NCI-H524 (cell line): ENCODE data around the gene PPP6R1.

Source experiments
- DNase-seq, 2 experiments: peaks; one replicate each; lab custom pipeline; 2025; lab: John Stamatoyannopoulos, UW

The PPP6R1 gene

DNA sequence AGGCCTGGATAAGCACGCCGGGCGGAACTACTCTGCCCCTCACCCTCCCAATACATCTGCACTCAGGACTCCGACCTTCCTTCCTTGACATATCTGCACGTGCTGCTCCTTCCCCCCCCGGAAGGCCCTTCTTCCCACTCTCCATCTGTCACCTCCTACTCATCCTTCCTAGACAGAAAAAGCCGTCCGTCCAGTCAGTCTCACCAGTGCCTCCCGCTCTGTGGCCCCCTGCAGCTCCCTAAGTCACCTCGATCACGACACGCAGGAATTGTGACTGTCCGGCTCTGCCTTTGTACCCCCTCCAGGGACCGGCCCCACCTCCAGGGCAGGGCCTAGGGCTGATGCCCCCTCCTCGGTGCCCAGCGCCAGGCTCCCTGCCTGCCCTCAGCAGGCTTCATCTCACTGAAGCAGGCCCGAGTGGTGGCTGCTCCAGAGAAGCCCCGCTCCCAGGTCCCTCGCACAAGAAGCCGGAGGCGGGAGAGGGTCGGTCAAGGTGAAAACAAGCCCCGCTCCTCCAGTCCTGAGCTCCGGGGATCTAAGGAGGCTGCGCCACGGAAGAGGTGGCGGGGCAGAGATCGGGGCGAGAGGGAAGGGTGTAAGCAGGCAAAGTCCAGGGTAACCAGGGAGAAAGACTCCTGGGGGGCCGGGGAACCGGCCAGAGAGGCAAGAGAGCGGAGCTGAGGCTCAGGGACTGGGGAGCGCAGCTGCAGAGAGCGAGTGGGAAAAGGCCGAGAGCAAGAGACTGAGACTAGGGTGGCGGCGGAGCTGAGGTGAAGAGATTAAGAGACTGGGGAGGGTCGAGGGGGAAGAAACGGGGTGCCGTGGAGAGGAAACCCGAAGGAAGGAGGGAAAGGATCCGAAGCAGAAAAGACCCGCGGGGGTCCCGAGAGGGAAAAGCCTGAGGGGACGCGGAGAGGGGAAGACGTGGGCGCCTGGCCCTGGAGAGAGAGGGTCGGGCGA lies 1.1 kb downstream of the PPP6R1 start:
- DNase-seq = peak; percentile 15 to 68

- no peak for DNase-seq
Measured at GRCh38 chr19:55256562-55257460, 2.0 kb downstream of the PPP6R1 start.

DNA sequence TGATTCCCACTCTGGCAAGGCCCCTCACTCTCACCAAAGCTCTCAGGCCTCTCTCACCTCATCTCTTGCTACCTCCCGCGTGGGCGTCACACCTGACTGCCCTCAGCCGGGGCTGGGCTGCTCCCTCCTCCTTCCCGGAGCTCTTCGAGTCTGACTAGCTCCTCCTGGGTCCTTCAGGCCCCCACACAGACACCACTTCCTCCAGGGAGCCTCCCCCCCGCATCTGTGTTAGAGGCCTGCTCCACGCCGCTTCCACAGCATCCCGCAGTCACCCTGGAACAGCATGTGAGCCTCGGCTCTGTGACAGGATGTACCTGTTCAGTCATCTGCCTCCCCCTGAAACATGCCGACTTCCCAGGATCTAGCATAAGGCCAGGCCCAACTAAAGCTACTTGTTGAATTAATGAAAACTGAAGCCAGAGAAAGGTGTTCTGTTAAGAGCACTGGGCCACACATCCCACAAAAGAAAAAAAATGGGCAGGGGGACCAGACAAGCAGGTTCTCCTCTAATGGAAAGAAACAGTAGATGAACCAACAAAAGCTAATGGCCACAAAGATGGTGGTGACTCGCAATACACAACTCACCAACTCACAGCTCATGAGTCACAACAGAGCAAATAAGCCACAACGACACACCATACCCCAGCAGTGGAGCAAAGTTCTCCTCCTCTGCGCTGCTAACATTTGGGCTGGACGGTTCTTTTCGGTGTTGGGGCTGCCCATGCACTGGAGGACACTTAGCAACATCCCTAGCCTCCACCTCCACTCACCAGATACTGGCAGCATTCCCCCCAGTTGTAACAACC lies 3.0 kb downstream of the PPP6R1 start:
- no peak for DNase-seq

GRCh38 chr19:55254625-55254977 lies 4.2 kb downstream of the PPP6R1 start:
- DNase-seq = no peak

DNA sequence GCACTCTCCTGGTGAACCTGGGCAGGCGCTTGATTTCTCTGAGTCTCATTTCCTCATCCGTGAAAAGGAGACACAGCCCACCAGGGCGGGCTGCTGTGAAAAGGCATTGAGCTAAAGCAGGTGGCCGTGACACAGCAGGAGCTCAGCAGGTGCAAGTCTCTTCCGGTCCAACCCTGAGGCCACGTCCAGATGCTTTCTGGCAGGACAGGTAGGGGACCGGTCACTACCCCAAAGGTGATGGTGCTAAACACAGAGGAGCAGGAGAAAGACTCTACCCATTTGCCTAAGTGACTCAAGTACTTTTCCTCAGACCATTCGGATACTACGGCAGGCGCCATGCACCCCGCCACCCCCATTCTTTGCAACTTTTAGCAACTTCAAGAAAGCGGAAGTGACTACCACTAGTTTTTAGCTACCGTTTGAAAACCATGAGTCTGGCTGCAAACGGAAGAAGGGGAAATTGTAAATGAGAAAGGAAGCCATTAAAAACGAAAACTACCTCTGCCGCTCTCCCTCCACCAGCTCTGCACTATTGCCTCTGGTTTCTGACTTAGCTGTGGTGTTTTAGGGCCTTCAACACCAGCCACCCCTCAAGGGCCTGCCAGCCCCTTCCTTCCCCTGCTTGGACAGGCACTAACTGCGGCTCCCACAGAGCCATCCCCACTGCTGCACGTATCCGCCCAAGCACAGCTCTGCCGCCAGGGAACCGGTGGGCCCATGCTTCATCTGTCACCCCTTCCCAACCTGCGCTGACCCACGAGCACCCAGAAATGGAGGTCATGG lies 4.8 kb downstream of the PPP6R1 start:
- DNase-seq = no peak

DNA sequence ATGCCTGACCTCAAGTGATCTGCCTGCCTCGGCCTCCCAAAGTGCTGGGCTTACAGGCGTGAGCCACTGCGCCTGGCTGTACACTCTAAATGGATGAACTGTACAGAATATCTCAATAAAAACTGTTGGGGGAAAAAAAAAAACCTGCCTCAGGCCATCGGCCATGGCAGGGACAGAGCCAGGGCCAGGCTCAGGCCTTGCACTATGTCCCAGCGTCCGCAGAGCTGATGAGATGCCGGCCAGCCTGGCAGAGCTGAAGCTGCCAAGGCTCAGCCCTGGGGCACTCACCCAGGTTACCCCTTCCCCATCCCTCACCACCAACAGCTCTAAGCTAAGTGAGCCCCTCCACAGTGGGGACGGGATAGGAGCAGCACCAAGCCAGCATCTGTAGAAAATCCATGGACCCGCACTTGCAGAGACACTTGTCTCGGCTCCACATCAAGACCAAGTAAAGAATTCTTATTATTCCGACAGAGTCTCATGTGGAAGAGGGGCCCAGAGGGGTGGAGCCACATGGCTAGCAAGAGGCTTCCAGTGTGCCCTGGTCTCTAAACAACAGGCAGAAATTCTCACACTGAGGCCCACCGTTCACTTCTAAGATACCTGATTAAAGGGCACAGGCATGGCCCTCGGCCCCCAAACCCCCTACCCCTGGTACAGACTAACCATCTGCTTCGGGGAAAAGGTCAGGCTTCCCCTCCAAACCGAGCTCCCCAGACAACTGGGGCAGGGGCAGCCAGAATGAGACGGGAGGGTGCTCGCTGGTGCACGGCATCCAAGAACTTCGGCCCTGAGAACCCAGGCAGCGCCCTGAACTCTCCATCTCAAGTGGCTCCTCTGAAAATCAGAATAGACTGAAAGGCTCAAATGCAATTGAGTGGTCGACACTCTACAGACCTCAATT lies 5.8 kb downstream of the PPP6R1 start:
- no peak for DNase-seq

- DNase-seq = no peak
Measured at GRCh38 chr19:55251341-55252081, 7.3 kb downstream of the PPP6R1 start.

DNA sequence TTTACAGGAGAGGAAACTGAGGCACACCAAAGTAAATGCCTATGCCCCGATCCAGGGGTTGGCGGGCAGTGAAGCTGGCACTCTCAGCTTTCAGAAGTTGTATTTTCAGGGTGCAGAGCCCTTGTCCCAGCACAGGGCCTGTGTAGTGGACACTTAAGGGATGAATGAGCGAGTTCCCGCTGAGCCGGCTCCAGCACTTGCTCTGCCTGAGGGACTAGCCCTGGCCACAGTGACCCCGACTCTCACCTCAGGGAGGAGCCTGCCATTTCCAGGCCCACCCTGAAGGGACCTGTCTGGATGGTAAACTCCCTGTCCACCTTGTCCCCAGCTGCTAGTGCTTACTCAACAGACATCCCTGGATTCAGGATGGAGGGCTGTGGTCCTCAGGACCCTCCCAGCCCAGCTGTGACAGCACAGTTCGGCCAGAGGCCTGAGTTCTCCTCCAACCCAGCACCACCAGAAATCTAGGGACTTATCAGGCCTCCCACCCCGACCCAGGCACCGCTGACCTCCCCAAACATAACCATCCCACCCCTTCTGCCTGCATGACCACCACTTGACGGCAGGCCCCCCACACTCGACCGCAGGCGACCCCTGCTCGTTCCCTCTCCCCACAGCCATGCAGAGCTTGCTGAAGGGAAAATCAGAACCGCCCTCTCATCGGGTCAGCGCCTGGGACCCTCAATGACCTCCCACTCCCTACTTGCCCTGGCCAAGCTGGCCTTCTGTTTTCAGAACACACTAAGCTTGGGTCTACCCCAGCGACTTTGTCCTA lies 8.4 kb downstream of the PPP6R1 start:
- DNase-seq = no peak

DNA sequence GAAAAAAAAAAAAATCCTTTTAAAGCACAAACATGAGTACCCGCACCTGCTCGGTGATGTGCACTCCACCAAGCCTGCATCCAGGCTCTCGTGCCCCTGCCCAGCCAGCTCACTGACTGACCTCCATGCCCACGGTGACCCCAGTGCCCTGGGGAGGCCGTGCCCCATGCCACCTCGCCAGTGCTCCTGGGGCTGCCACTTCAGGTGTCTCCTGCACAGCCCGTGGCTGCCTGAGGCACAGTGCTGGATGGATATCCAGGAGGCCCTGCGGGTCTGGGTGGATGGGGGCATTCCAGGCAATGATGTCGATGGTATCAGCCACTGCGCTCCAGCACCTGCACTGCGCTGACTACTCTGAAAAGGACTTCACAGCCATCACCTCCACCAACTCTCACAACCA lies 9.0 kb downstream of the PPP6R1 start:
- DNase-seq = no peak

GRCh38 chr19:55248704-55249103 lies 10.1 kb downstream of the PPP6R1 start:
- DNase-seq = no peak

GRCh38 chr19:55248166-55248675 lies 10.6 kb downstream of the PPP6R1 start:
- no peak for DNase-seq

GRCh38 chr19:55247621-55248099 lies 11.2 kb downstream of the PPP6R1 start:
- DNase-seq = no peak

GRCh38 chr19:55246462-55247451 lies 12.1 kb downstream of the PPP6R1 start:
- no peak for DNase-seq

GRCh38 chr19:55245236-55245904 lies 13.4 kb downstream of the PPP6R1 start:
- DNase-seq = no peak

DNA sequence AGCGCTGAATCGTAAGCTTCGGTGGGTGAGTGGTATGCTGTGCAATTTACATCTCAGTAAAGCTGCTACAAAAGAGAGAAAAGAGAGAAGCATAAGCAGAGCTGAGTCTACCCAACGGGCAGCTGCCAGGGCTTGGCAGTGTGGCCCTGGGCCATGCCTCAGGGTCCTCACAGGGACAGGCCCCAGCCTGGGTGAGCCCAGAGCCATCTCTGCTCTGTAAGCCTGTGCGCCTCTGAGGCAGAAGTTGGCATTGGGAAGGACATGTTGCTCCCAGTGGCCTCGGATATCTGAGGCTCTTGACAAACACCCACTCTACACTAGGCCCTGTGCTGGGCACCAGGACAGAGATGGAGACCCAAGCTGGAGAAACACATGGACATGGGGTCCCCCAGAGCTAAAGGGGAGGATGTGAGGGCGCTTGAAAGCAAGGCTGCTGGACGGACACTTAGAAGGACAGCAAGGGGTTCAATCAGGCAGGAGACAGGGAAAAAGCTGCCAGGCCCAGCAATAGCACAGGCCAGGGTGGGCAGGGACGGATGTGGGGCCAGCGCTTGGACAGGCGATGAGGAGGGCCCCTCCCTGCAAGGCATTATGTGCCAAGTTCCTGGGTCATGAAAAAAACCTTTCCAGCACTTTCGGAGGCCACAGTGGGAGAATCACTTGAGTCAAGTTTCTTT lies 14.7 kb downstream of the PPP6R1 start:
- DNase-seq = no peak

- no peak for DNase-seq
Measured at GRCh38 chr19:55242517-55242916, 16.3 kb downstream of the PPP6R1 start.
